Measurements from ENCODE around the gene SLN.

Gene SLN

DNA sequence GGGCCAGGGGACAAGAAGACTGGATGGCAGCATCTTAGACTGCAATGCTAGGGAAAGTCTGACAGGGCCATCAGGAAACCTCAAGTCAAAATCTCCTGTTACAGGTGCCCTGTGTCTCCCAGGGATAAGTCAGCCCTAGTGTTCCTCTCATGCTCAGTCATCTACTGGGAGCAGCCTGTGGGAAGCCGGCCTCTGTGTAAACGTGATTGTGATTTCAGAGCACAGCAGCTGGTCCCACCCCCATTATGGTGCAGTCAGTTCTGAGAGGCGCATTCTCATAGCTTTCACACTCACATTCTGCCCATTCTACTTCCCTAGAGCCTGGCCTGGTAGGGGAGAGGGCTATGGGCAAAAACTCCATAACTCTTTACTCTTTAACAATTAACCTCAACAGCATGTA is 7.2 kb upstream of the SLN start:
- no peak for DNase-seq

DNA sequence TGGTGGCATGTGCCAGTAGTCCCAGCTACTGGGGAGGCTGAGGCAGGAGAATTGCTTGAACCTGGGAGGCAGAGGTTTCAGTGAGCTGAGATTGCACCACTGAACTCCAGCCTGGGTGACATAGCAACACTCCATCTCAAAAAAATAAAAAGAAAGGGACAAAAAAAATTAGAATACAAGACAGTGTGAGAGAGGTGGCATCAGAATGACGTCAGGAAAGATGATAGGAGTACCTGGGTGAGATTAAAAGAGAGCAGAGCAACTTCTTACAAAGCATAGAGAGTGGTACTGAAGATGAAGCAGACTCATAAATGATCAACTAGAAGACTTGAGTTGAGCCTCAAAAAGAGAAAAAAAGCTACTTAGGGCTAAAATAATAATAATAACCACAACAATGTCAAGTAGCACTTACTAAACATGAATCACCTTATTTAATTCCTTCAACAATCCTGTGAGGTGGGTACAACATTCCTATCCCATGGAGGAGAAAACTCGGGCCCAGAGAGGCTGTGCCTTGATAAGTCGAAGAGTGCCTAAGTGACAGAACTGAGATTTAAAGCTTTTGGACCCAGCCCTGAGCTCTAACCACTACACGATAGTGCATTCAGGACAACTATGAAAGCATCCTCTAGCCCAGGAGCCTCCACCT is 5.2 kb upstream of the SLN start:
- DNase-seq, result no peak

DNA sequence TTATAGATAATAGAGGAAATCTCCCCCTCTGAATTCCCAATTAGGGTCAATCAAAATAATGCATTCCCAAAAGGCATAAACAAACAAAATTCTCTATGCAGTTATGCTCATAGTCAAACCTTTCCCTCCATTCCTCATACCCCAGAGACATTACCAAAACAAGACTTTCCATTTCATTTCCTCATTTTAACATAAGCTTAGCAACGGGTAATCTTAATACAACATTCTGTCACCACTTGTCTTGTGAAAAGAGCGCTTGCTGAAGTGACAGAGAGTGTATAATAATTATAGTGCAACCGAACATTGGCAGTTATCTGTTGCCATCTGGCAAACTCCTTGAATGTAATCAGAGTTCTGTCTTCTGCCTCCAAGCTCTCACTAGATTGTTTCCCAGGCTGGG is 1.2 kb upstream of the SLN start:
- no peak for DNase-seq

DNA sequence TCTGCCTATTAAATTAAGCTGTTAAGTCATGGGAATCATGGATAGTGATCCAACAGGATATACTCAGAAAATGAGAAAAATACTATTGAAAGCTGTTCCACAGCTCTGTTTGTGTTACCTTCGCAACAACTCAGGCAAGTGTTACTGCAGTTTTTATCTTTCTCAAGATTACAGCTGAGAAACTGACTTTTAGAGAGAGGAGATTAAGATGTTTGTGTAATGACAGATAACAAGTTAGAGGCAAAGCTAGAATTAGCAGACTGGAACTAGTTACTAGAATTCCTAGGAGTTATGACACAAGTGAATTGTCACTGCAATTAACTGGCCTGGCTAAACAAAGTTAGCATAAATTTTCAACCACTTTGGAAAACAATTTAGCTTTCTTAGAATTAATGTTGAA is 1.6 kb downstream of the SLN start:
- no peak for DNase-seq

DNA sequence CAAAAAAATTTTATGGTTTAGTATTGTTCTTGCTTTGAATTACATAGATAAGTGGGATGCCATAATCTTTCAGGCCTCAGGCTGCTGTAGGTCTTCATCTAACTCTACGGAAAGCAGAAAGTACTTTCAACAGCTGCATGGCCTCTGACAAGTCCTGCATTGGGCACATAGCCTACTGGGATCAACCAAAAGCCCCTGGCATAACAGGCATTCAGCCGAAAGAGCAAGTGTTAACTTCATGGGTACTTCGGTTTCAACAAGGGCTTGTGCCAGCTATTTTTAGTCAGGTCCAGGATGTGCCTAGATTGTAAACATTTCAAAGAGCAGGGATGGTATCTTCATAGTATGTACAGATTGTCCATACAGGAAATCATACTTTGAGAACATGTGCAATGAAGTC is 3.1 kb downstream of the SLN start:
- DNase-seq, result no peak

DNA sequence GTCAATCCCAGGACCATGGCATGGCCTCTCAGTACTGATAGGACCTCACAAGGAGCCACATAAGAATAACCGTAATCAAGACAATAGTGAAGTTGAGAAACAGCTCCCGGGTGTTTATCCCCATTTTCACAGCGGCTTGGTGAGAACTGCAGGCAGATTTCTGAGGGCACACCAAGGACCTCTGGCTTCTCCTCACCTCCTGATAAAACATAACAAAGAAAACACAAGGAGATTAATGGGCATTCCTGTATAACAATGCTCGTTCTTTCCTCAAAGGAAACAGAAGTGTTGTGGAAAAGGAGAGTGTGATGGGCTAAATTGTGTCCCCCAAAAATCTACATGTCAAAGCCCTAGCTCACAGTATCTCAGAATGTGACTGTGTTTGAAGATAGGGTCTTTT is 4.0 kb downstream of the SLN start:
- no peak for DNase-seq

DNA sequence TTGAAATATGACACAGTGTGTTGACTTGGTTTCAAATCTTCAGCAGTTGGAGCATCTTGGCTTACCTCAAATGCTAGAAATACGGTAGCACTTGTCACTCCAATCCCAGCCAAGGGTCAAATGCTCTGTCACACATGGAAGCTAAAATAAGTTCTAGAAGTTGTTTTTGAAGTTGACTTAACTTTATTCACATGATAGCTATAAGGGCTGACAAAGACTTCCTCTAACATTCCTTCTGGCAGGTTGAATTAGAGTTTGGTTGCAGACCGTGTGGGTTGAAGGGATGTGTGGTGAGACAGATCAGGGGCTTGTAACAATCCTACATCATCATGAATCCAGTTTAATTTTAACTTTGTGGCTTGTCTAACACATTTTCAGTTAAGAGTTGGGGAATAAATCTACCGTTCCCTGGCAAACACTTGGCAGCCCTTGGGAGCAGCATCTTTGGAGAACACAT is 4.6 kb downstream of the SLN start:
- DNase-seq, result no peak

DNA sequence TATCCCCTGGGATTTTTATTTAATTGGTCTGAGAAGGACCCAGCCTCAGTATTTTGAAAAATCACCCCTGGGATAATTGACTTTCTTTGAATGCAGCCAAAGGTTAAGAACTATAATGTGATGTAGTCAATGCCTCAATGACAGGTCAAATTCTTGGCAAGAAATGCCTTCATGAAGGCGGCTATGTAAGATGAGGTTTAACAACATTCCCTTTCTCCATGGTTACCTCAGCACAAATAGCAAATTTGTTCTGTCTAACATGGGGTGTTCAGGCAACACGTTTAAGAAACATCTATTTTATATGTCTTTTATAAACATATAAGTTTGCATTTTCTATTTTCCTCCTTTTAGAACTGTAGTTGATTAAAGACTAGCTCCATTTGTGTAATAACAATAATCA is 5.3 kb downstream of the SLN start:
- no peak for DNase-seq

DNA sequence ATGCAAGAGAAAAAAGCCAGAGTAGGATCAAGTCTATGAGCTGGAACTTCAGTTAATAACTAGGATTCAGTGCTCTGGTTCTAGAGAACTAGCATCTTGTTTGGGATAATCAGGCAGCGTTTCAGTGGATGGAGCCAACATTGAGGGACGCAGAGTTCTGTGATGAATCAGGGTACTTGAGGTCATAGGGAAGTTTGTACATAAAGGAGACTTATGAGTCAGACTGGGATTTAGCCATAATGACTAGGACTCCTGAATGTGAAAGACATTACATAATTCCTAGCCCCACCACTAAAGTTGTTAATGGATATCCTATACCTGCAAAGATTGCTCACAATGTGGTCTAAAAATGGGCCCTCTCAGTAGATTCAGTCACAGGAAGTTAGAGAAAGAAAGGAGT is 6.8 kb downstream of the SLN start:
- DNase-seq, result no peak

DNA sequence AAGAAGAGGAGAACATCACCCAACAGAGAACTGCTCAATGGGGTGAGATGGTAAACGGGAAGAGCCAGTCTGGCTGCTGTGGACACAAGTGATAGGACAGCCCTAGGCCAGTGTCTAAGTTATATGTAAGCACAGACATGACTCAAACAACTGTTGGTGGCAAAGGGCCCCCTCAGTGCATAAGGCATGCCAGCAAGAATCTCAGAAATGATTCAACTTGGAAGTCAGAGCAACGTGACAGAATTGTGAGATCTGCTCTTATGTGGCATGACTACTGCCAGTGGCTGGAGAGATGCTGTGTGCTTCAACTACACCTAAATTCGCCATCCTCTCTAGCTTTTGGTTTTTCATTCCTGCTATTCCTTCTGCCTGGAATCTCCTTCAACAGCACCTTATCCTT is 7.4 kb downstream of the SLN start:
- no peak for DNase-seq

DNA sequence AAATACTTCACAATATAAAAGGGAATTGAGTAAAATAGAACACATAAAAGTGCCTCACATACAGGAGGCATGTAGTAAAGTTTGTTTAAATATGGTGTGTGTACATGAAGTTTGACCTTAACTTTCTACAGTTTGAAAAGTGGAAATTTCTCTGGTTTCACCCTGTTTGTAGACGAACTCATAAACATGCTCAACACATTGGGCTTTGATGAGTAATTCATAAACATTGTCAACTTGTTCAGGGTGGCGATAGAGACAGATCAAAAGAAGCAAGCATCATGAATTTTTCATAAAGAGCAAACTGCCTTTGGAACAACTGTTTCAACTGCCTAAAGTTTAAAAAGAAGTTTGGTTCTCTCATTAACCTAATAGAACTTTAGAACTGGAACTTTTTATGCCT is 9.1 kb downstream of the SLN start:
- no peak for DNase-seq

DNA sequence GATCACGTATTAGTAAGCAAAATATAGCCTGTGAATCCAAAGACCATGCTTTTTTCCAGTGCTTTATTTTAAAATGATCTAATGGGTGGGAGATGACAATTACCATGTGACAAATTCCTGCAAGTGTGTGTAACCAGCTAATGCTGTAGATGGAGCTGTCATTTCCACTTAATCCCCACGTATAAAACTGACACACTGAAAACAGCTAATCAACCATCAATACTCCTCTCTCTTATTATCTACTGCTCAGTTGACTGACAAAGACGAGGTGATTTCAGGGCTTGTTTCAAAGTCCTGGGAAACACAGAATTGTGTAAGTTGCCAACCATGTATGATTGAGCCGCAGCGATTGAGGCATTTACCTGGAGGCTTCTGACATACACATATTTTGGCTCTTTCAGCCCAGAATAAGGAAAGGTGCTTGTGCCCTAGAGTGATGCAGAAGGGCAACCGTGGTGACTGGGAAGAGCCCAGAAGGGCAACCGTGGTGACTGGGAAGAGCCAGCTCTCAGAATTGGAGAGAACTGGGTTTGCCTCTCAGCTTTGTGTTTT is 9.7 kb downstream of the SLN start:
- DNase-seq, result no peak

DNA sequence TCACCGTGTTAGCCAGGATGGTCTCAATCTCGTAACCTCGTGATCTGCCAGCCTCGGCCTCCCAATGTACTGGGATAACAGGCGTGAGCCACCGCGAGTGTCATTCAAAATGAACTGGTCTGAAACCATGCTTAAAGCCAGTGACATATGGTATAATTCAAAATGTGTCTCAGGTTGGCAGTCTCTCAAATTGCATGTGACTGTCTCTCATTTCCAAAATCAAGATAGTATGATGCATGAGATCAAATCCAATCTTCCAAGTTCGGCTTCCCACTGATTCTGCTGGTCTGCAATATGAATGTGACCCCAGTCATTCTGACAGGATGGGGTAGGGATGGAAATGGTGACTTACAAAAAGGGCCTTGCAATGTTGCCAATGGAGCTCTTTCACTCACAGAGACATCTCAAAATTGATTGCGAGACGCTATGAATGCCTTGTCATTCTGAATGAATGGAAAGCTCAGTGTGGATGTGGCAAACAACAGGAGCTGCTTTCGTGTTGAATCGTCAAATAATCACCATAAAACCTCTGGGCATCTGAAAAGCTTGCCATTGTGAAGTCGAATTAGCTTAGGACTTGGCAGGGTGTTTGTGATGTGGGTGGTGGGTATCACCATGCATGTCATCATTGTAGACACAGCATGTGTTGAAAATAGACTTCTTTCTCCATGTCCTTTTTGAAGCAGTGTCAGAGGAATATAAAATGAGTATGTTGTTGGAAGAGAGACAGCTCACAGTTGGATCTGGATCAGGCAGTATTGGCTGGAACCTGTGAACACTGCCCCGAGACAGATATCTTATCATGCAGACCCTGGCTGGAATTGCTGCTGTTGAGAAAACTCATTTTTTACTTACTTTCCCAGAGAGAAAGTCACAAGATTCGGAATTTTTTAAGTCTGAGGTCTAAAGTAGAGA is 12.2 kb downstream of the SLN start:
- DNase-seq, result no peak

DNA sequence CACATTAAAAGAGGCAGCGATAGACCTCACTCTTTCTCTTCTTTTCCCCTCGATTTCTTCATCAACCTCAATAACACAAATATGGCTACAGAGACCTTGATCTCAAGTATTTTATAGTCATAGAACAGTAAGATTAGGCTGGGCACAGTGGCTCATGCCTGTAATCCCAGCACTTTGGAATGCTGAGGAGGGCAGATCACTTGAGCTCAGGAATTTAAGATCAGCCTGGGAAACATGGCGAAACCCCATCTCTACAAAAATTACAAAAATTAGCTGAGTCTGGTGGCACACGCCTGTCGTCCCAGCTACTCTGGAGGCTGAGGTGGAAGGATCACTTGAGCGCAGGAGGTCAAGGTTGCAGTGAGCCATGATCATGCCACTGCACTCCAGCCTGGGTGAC is 14.6 kb downstream of the SLN start:
- no peak for DNase-seq

DNA sequence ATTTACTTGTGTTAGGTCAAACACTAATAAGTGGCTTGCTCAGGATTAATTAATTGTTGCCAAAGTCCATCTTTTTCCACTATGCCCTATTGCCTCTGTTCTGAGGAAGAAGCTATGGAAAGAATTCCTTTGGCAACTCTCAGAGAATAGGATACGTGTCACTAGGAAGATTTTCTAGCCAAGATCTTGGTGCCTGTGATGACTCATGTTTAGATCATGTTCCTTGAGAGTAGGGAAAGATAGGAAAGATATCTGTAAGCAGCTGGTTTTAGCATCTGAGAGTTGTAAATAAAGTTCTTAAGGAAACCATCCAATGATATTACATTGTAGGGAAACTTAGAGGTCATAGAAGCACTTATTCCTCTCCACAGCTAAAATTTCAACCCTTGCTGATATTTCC is 15.7 kb downstream of the SLN start:
- no peak for DNase-seq

DNA sequence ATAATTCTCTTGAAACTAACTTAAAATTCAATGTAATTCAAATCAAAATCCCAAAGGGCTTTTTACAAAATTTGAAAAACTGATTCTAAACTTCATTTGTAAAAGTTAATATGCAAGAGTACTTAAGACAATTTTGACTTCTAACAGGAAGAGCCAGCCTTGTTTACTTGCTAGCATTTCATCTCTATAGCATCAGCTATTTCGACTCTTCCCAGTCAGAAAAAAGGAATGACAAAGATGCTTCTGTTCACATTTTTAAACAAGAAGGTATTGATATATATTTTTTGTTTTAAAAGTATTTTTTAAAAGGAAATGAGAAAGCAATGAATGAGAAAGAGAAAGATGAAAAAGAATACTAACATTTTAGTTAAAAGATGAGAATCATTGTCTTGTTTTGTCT is 16.4 kb downstream of the SLN start:
- no peak for DNase-seq

DNA sequence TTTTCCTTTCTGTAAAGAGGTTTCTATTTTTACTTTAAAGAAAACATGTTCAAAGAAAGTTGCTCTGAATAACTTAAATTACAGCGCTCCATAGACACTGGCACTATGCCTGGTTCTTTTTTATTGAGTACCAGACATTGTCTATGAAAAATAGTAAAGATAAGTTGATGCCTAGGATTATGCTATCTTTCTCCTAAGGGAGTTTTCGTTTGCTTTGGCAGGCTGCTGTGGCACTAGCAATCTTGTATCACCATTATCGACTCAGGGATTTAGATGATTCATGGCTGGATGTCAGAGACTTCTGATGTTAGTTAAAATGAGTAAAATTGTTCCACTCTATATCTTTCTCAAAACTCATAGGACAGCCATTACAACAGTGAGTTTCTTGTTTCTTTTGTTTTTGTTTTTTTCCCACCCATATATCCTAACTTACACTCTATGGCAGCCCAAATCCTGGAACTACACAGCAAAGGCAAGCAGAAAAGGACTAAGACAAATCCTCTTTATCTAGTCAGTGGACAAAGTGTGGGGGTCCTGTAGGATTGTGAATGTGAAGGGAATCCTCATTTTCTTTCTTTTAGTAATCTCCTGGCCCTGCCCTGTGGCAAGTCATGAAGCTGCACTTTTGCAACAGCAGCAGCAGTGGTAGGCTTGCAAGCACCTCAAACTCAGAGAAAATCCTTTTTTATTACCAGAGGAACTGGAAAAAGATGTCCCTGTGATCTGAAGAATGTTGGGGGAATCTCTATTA is 20.7 kb downstream of the SLN start:
- DNase-seq, result no peak

DNA sequence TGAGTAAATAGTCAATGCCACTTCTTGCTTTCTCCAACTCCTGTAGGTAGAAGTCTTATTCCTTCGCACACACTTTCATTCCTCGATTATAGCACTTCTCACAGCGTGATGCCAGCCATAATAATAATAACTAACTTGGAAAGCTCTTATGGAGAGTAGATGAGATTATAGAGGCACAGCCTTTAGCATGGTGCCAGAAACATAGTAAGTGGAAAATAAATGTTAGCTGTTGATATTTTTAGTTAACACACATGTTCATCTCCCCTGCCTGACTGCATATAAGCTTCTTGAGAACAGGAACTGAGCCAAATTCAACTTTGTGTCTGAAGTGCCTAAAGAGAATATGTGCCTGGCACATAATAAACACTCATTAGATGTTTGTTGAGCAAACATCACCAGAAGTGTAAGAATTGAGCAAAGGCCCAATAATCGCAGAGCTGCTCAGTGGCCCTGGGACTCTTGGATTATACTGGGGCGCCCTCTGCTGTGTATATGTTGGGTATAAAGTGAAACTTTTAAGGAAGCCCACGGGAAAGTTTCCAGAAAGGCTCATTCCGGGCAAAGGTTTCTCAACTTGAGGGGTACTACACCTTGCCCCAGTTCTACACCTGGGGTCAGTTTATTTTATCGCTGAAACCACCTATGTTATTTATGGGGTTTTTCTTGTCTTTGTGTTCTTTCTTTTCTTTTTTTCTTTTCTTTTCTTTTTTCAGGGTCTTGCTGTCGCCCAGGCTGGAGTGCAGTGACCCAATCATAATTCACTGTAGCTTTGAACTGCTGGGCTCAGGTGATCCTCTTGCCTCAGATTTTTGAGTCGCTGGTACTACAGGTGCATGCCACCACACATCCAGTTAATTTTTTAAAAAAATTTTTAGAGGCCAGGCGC is 22.3 kb downstream of the SLN start:
- peak; percentile 70 for DNase-seq

DNA sequence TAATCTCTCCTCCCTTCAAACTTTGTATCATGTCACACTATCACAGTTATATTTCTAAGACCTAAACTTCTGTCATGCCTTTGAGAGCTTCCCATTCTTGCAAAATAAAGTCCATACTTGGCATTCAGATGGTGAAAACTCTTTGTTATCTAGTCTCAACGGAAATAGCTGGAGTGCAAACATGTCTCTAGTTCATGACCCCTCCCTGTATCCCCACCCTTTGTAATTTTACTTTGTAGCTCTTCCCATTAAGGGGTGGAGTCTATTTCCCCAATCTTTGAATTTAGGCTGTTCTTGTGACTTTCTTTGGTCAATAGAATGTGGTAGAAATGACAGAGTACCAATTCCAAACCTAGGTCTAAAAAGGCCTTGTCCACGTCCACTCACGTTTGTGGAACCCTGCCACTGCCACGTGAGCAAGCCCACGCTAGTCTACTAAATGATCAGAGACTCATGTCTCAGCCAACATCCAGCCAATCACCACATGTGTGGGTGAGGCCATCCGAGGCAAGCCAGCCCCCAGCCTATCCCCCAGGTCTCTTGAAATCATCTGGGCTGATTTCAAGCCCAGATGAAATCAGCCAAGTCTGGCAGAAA is 23.4 kb downstream of the SLN start:
- no peak for DNase-seq

DNA sequence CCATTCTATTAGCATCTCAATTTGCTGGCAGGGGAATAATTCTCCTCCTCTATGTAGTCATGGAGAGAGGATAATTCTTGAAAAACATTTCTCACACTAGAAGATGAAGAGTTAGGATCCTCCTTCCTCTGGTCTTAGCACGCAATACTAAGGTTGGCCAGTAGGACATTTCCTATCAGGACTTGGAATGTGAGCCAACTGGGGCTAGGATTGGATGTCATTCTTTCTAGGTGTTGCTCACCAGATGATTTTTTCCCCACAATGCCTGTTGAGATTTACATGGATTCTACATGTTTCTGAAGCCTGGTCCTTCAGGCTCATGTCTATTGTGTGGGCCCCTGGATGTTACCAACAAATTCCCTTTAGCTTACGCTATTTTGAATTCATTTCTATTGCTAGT is 28.0 kb downstream of the SLN start:
- DNase-seq, result no peak

DNA sequence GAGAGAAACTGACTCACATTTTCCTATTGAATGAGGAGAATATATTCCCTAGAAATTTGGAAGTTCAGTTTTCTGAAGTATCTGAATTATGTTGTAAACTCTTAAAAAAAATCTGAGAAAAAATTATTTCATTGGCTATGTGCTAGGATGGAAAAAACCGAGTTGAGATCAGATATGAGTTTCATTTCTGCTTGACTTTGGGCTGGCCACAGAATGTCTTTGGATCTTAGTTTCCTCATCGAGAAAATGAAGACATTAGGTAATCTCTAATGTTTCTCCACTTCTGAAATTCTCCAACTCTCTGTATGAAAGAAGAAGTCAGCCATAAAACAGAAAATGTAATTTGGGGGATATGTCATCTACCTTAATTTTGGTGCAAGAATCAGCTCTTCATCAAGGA is 28.8 kb downstream of the SLN start:
- DNase-seq, result no peak

DNA sequence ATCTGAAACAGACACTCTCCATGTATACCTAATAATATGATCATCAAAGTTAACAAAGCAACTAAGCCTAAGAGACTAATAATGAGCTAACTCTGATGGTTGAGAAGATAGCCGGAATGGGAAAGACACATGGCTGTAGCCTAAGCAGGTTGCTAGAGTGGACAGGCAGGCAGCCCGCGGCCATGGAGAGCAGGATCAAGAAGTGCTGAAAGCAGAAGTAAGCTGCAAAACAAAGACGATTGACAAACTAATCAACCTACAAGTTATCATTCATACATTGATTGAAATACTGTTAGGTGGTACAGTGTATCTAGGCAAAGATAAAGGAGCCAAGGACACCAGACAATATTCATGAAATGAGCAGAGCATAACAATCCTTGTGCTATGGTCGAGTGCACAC is 29.3 kb downstream of the SLN start:
- DNase-seq, result no peak
